HG02884 (cell line): ENCODE measurements around the gene CSAD.
"Not testable (repeated sequence)": the region's sequence is repeated elsewhere in the genome, so short reads cannot be mapped to it uniquely, and the experiment has no call there.

ENCODE experiments used
- ATAC-seq: cut with Tn5 transposase; IDR thresholded peaks from one replicate; pipeline ENCODE4 v1.9.1; 2021; ENCODE audit warnings: mild to moderate bottlenecking, moderate library complexity; ENCODE audit not compliant: unreplicated experiment

Gene CSAD

DNA sequence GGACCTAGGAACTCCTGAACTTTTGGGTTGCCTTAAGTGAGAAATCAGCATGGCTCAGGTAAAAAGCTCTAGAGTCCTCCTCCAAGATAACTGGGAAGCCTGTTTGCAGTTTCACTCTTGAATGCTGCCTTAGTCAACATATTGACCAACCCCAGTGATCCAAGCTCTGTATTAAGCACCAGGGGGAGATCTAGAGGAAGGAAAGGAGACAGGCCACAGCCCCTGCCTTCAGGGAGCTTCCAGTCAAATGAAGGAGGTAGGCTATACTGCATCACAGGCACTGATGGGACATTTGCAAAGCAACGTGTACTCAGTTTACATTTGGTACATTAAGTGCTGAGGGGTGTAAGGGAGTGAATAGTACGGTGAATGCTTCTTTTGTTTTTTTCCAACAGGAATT lies 1.2 kb upstream of the CSAD start:
- no peak for ATAC-seq

DNA sequence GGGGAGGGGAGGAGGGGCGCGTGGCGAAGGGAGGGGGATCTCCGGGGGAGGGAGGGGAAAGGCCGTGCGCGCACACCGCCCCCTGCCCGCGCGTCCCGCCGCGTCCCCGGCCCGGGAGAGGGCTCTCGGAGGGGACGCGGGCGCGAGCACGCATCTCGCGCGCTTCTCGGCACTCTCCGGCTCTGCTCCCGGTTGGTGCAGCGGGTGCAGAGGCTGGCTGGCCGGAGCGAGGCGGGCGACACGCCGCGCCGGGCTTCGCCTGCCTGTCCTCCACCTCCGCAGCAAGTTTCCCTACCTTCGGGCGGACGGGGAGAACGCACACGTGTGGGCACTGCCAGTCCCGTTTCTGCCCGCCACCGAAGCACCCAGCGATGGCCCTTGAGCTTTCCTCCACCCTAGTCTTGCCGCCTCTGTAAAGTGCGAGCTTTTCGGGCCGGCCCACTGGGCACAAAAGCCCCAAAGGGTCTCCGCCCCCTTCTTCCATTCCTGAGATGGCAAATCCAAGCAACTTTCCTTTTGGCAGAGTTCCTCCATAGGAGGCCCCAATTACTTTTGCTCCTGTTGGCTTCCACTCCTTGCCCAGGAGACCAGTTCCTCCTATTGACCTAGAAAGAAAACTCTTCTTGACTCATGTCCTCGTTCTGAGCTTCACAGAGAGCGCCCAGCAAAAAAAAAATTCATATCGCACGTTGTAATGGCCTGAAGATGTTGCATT lies 363 bp upstream of the CSAD start:
- peak; percentile 41 for ATAC-seq

DNA sequence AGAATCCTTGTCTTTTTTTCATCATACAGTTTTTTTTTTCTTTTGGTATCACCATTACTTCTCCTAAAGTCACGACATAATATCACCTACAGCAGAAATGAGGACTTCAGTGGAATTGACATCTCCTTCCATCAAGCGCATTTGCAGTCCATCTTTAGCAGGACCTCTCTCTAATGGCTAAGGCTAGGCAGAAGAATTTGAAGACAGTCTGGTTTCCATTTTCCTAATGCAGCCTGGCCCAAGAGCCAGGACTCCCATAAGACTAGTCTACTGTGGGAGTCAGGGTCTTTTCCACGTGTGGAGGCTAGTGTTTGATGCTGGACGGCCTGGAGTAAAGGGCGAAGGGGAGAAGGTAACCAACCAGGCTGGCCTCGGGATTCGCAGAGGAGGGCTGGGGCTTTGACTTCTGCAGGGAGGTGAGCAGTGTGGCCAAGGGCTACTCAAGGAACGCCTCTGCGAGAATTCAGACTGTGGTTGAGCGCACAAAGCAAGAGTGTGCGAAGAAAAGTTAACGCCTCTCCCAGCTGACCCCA lies 972 bp downstream of the CSAD start:
- peak; percentile 5 for ATAC-seq

DNA sequence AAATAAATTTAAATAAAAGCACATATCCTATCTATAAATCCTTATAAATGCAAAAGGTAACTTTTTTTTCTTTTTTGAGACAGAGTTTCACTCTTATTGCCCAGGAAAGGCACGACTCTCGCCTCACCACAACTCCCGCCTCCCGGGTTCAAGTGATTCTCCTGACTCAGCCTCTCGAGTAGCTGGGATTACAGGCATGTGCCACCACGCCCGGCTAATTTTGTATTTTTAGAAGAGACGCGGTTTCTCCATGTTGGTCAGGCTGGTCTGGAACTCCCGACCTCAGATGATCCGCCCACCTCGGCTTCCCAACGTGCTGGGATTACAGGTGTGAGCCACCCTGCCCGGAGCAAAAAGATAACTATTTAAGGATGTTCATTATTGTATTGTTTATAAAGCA lies 1.9 kb downstream of the CSAD start:
- not testable (repeated sequence) for ATAC-seq

DNA sequence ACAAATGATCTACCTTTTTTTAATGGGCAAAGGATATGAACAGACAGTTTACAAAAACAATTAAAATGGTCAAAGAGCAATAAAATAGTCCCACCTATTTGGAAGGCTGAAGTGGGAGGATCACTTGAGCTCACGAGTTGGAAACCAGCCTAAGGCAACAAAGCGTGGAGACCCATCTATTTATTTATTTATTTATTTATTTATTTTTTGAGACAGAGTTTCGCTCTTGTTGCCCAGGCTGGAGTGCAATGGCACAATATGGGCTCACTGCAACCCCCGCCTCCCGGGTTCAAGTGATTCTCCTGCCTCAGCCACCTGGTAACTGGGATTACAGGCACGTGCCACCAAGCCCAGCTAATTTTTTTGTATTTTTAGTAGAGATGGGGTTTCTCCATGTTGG lies 3.3 kb downstream of the CSAD start:
- ATAC-seq = not testable (repeated sequence)

DNA sequence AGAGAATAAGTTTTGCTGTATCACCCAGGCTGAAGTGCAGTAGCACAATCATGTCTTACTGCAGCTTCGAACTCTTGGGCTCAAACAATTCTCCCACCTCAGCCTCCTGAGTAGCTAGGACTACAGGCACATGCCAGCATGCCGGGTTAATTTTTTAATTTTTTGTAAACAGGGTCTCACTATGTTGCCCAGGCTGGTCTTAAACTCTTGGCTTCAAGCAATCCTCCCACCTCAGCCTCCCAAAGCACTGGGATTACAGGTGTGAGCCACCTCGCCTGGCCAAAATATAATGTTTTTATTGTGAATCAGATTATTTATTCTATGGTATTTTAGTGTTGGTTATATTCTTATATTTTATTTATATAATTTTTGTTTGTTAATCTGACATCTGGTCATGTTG lies 4.0 kb downstream of the CSAD start:
- ATAC-seq = no peak

DNA sequence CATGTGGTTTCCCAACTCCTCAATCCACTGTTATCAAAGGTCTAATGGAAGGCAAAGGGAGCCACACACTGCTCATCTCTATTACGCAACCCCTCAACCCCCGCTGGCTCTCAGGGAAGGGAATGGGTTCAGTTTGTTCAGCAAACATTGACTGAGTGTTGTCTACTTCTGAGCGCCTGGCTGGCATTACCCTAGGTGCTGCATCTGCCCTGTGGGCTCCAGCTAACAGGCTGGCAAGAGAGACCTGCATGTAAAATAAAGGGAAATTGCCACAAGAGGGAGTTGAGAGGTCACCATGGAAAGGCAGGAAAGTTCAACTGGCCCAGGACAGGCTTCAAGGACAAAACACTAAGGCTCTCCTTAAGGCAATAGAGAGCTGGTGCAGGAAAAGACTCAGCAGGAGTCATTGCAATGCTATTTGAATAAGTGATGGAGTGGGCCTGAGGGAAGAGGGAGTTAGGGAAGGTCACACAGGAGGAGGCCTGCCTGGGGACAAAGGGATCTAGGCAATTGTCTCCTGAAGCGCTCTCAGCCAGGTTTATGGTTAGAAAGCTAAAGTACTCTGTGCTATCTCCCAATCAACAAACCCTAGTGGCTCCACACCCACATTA lies 5.7 kb downstream of the CSAD start:
- ATAC-seq = no peak

DNA sequence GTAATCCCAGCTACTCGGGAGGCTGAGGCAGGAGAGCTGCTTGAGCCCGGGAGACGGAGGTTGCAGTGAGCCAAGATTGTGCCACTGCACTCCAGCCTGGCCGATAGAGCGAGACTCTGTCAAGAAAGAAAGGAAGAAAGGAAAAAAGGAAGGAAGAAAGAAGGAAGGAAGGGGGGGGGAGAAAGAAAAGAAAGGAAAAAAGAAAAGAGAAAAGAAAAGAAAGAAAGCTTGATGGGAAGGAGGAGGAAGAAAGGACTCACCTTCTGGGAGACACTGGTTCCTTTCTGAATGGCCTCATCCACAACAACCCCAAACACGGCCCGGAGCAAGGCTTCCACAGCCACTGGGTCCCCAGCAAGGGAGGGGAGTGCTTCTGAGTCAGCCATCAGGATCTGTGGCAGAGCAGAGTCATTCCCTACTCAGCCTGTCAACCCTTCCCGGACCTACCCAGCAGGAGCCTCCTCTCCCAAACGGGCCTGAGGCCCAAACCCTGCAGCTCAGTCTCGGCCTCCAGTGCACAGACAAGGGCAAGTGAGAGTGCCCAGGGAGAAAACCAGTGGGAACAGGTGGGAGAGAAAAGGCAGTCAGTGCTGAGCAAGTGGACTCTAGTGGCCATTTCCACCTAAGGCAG lies 7.5 kb downstream of the CSAD start:
- ATAC-seq = no peak

DNA sequence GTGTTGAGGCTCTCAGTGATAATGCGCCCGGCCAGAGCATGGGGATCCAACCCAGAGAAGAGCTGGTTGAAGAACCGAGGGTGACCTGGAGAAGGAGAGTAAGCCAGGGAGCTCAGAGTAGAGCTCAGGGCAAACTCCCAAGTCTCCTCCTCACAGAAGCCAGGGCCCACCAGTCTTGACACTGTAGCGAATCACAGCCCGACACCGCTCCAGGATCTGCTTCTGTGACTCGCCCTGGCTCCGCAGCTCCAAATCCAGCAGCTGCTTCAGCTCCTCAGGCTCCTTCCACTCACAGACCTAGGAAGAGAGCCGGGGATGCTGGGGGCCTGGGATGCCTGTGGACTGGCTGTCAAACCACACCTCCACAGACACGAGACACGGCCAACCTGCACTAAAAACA lies 8.4 kb downstream of the CSAD start:
- ATAC-seq = no peak

DNA sequence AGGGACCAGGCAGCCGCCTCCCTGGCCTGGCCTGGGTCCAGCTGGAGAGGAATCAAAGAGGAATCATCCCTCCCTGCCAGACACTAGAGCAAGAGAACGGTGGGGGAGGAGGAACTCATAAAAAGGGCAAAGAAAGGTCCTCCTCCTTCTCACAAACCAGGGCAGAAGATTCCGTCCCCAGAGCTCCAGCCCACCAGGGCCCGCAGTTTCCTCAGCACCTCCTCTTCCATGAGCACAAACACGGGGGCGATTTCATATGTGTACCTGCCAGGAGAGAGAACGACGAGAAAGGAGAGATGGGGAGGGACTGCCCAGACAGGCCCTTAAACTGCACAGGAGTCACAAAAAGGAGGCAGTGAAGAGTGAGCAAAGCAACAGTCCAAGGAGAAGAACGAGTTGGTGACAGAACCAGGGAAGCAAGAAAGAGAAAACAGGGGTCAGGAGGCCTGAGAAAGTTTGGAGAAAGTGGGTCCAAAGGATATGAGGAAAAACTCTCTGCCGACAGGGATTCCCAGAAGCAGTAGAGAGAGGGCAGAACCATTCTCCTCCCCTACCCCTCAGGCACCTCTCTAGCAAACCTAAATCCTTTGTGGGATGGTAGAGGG lies 8.9 kb downstream of the CSAD start:
- no peak for ATAC-seq

DNA sequence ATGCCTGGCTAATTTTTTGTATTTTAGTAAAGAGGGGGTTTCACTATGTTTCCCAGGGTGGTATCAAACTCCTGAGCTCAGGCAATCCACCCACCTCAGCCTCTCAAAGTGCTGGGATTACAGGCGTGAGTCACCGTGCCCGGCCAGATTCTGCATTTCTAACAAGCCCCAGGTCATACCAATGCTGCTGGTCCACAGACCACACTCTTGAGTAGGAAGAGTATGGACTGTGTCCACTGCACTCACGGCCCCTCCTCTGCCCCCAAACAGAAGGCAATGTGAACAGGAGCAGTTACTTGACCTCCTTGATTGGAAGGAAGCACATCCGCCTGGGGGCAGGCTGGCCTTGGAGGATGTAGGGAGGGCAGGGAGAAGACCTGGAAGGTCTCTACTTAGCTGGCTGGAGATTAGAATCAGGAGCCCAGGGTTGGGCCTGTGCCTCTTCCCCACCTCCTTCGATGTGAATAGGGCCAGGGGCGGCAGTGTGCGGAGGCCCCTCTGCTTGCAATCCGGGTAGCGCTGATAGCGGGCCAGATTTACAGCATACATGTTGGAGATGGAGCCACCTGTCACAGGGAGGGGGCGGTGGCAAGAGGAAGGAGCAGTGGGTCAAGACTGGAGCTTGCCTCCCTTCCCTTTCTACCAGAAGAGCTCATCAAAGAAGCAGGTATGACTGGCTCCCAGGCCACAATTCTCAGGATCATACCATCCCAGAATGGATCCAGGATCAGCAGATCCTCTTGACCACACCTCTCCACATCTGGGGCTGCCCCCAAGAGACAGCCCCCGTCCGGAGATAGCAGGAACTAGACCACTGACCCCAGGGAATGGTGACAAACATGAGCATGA lies 9.6 kb downstream of the CSAD start:
- ATAC-seq = no peak

DNA sequence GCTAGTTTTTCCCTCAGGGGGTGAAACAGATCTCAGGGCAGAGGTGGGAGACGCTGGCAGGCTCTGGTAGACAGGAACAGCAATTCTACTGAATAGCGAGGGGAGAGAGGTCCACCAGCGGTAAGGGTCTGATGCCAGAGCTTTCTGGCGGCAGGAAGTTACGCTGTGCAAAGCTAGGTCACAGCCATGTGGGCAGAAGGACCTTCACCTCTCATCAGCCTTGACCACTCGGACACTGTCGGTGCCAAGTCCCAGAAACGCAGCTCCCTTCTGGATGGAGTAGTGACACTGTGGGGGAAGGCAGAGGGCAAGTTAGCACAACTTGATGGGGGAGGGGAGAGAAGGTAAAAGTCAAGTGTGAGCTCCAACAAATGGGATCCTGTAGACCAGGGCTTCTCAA lies 10.5 kb downstream of the CSAD start:
- ATAC-seq = no peak

DNA sequence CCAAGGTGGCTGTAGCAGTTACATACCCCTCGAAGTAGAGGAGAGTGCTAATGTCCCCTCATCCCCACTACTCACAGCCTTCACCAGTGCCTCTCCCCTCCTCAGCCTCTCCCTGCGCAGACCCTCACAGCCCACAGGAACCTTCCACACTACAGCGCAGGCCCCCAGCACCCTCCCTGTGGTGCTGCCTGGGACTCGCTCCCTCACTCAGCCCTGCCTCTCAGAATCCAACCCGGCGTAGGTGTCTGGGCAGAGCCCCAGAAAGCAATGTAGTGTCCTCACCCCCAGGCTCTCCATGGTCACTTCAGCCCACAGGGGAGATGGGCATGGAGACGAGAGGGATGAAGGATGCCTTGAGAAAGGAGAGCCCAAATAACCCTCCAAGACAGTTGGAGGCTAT lies 11.1 kb downstream of the CSAD start:
- ATAC-seq = no peak

DNA sequence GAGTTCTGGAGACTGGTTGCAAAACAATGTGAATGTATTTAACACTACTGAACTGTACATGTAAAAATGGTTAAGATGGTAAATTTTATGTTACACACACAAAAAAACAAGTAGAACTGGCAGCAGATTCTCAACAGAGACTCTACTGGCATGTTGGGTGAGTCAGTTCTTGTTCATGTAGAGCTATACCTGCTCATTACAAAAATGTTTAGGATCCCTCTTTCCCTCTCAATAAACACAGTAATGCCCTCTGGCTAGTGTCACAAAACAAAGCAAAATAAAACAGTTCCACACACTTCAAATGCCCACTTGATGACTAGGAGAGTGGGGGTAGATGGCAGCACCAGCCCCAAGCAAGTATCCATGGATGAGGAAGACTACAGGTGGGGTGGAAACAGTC lies 13.9 kb downstream of the CSAD start:
- ATAC-seq = no peak

DNA sequence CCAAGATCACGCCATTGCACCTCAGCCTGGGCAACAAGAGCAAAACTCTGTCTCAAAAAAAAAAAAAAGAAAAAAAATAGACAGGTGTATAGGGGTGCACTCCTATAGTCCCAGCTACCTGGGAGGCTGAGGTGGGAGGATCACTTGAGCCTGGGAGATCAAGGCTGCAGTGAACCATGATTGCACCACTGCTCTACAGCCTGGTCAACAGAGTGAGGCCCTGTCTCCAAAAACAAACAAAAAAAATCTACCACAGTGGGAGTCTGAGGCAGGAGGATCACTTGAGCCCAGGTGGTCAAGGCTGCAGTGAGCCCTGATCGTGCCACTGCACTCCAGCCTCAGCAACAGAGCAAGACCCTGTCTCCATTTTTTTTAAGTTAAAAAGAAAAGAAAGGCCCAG lies 17.7 kb downstream of the CSAD start:
- not testable (repeated sequence) for ATAC-seq

DNA sequence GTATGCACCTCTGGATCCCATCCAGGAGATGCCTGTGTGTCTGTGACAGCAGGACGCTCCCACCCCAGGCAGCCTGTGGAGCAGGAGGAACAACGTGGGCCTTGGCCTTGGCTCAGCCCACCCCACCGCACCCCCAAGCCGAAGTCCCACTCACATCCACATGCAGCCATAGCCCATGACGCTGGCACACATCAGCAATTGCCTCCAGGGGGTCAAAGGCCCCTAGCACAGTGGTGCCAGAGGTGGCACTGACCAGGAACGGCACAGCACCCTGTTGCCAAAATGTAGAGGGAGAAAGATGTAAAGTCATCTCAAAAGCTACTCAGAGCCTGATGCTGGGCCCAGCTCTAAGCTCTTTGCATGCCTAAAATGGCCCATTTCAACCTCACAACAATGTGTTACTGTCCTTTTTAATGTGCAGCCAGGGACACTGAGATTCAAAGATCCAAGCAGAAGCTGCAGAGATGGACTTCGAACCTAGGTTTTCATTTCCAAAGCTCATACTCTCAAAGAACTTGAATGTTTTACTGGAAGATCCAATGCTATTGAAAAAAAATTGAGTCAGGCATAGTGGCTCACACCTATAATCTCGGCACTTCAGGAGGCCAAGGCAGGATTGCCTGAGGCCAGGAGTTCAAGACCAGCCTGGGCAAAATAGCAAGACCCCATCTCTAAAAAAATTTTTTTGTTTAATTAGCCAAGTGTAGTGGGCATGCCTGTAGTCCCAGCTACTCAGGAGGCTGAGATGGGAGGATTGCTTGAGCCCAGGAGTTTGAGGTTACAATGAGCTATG lies 19.4 kb downstream of the CSAD start:
- ATAC-seq = no peak

DNA sequence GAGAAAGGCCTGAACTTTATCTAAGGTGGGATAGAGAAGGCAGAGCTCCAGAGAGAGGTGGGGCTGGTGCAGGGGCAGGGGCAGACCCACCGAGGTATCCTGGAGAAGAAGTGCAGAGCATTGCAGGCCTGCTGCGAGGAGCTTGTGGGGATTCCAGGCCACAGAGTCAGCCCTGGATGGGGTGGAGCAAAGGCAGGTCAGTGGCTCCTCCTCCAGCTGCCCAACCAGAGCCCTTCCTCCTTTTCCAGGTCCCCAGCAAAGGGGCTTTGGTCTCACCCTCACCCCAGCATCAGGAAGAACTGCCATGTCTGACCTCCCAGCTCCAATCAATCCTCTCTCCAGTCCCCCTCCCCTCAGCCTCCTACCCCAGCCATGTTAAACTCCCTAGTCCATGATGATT lies 20.1 kb downstream of the CSAD start:
- ATAC-seq = no peak

DNA sequence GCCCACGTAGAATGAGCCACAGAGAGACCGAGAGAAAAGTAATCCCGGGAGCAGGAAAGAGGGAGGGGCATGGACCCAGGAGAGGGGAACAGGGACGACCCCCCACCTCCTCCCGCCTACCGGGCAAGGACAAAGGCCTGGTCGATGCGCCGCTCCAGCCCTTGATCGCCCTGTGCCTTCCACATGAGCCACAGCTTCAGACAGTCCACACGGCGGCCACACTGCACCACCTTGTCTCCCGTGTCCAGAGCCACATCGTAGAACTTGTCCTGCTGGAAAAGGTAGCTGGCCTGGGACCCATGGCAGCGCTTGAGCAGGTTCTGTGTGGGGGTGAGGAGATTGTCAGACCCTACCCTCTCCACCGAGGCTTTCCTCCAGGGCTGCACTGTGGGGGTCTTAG lies 20.7 kb downstream of the CSAD start:
- no peak for ATAC-seq

DNA sequence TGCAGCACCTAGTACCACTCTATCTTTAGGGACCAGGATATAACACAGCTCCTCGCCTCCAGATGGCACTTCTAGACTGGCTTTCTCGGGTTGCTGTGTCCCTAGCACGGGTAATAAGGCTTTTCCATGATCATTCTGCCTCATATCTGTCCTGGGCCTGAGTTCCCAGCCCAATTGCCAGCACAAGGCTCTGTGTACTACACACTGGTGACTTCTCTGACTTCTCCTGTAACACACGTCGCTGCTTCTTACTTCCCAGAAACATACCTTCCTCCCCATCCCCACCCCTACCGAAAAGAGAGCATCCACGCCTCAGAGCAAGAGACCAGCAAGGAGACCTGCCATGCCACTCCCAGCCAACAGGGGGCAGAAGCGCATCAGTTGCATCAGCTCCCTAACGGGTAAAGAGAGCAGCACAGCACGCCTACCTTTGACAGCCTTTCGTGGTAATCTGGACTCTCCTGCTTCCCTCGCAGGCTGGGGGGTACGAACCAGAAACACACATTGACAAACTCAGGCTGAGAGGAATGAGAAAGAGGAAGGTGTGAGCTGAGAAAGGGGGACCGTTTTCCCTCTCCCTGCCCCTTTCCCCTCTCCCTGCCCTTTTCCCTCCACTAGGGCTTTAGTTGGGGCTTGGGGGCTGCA lies 21.4 kb downstream of the CSAD start:
- ATAC-seq = no peak

DNA sequence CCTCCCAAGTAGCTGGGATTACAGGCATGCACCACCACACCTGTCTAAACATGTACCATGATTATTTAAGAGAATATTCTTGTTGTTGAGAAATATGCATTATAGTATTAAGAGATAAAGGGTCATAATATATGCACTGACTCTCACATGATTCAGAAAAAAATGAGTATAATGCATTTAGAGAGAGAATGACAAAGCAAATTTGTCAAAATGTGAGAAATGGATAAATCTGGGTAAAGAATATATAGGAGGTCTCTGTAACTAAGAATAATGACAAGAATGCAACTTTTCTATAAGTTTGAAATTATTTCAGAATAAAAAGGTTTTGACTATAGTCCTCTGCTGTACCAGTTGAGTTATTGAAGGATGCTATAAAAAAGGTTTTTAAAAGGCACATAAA lies 28.3 kb downstream of the CSAD start:
- no peak for ATAC-seq
